Measurements from ENCODE around the gene IQCN. TPM values are rescaled to one million over a fixed set of nuclear protein-coding genes. Genes with fewer than 3 reads are reported as not detected.

Gene IQCN
- total RNA-seq, 2 donors from 2014 or later: 8.7 to 29.2 TPM

- H3K4me1 ChIP-seq (ENCODE audit: control insufficient read depth in 1 of 2, low read depth in 2 of 2): peaks cover 45 to 63% of the 10 kb centered on the region in 2 donors
- H3K36me3 ChIP-seq: peaks cover 18% of the 10 kb centered on the region
- H3K9me3 ChIP-seq: no peaks in the 10 kb centered on the region
- DNase-seq (ENCODE audit: low spot score) (no peak), ATAC-seq (ENCODE audit: insufficient number of reproducible peaks, low FRiP score, low read depth) (no peak)
- H3K27me3 ChIP-seq (replicated peaks; ENCODE audit: insufficient read depth): no peaks in the 10 kb centered on the region
- peak overlapping the region; percentile 86 for H3K4me3 ChIP-seq
- no peak for TF ChIP-seq CTCF (IDR thresholded peaks at IDR 0.05)
- H3K27ac ChIP-seq: peak overlapping the region; percentile 99 to 100
Observed at GRCh38 chr19:18279266-18279515, 4.9 kb upstream of the IQCN start.

GRCh38 chr19:18278521-18279265, 4.4 kb upstream of the IQCN start:
- peak overlapping the region; percentile 99 to 100 for H3K27ac ChIP-seq
- peaks cover 45 to 68% of the 10 kb centered on the region in 2 donors for H3K4me1 ChIP-seq (ENCODE audit: control insufficient read depth in 1 of 2, low read depth in 2 of 2)
- DNase-seq (ENCODE audit: low spot score) (no peak), ATAC-seq (ENCODE audit: insufficient number of reproducible peaks, low FRiP score, low read depth) (no peak)
- peak overlapping the region; percentile 86 for H3K4me3 ChIP-seq
- no peaks in the 10 kb centered on the region for H3K27me3 ChIP-seq (replicated peaks; ENCODE audit: insufficient read depth)
- H3K9me3 ChIP-seq: no peaks in the 10 kb centered on the region
- peaks cover 18% of the 10 kb centered on the region for H3K36me3 ChIP-seq
- no peak for TF ChIP-seq CTCF (IDR thresholded peaks at IDR 0.05)

GRCh38 chr19:18274781-18275356, 617 bp upstream of the IQCN start:
- Histone ChIP-seq H3K4me1 (ENCODE audit: control insufficient read depth in 1 of 2, low read depth in 2 of 2) (peaks cover 36 to 61% of the 10 kb centered on the region in 2 donors), H3K36me3 (peaks cover 21% of the 10 kb centered on the region), H3K4me3 (peak overlapping the region; percentile 19), H3K9me3 (no peaks in the 10 kb centered on the region), H3K27ac (peak overlapping the region; percentile 50 to 58), H3K27me3 (replicated peaks; ENCODE audit: insufficient read depth) (no peaks in the 10 kb centered on the region)
- DNase-seq (ENCODE audit: low spot score) (peak; percentile 41), ATAC-seq (ENCODE audit: insufficient number of reproducible peaks, low FRiP score, low read depth) (peak; percentile 42)
- peak; percentile 23 for TF ChIP-seq CTCF (IDR thresholded peaks at IDR 0.05)

- Histone ChIP-seq H3K4me3 (no peak overlapping the region), H3K36me3 (peaks cover 18% of the 10 kb centered on the region), H3K4me1 (ENCODE audit: control insufficient read depth in 1 of 2, low read depth in 2 of 2) (peaks cover 31 to 57% of the 10 kb centered on the region in 2 donors), H3K27ac (peak overlapping the region in 1 of 2 donors; percentile 50), H3K9me3 (no peaks in the 10 kb centered on the region), H3K27me3 (replicated peaks; ENCODE audit: insufficient read depth) (no peaks in the 10 kb centered on the region)
- no peak for TF ChIP-seq CTCF (IDR thresholded peaks at IDR 0.05)
- DNase-seq (ENCODE audit: low spot score) (no peak), ATAC-seq (ENCODE audit: insufficient number of reproducible peaks, low FRiP score, low read depth) (no peak)
Observed at GRCh38 chr19:18273561-18274218, 562 bp downstream of the IQCN start.

- Histone ChIP-seq H3K36me3 (peaks cover 24% of the 10 kb centered on the region), H3K4me1 (ENCODE audit: control insufficient read depth in 1 of 2, low read depth in 2 of 2) (peaks cover 16 to 34% of the 10 kb centered on the region in 2 donors), H3K27me3 (replicated peaks; ENCODE audit: insufficient read depth) (no peaks in the 10 kb centered on the region), H3K27ac (no peak overlapping the region), H3K4me3 (no peak overlapping the region), H3K9me3 (no peaks in the 10 kb centered on the region)
- DNase-seq (ENCODE audit: low spot score) (no peak), ATAC-seq (ENCODE audit: insufficient number of reproducible peaks, low FRiP score, low read depth) (no peak)
- TF ChIP-seq CTCF (IDR thresholded peaks at IDR 0.05): no peak
Observed at GRCh38 chr19:18271433-18271841, 2.8 kb downstream of the IQCN start.

All from thoracic aorta (tissue), 2 donors.